NCI-H69 (cell line): ENCODE measurements around the gene RPS4Y2.

ENCODE experiments used
- DNase-seq: peaks from one replicate; lab custom pipeline; 2025; lab: John Stamatoyannopoulos, UW

RPS4Y2 gene

DNA sequence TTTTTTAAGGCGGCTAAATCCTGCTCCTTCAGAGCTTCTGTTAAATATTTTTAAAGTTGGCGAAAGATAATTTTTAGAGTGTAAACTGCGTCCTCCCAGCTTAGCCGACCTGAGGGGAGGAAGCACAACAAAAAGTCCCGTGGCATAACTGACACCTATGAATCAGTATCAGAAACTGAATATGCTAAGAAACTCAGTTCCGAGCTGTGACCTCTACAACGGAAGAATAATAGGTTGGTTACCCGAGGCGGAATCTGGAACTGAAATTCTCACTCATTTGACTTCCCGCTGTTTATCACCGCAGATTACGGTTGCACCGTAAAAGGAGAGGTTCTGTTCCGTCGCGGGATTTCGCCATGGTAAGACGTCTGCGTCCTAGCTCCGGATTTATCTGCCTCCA is at the start of gene RPS4Y2:
RPS4Y2 (plus strand) TSS at position 301 of the 400 bp plus-strand sequence; CDS start at position 357, 56 bp downstream.
- DNase-seq: no peak

DNA sequence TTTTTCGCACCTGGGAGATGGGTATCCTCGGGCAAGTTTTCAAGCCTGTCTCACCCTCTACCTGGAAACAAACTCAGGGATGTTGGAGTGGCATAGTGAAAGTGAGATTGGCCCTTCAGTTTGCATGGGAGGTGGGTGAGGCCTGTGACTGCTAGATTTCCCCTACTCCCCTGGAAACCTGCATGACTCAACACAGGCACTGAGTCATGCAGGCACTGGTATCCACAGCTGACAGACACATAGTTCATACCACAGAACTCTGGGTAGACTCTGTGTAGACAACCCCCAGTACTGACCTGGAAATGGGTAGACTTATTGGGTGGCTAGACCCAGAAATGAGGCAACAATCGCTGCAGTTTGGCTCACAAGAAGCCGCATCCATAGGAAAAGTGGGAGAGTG is 41.5 kb upstream of the RPS4Y2 start:
- DNase-seq: no peak

DNA sequence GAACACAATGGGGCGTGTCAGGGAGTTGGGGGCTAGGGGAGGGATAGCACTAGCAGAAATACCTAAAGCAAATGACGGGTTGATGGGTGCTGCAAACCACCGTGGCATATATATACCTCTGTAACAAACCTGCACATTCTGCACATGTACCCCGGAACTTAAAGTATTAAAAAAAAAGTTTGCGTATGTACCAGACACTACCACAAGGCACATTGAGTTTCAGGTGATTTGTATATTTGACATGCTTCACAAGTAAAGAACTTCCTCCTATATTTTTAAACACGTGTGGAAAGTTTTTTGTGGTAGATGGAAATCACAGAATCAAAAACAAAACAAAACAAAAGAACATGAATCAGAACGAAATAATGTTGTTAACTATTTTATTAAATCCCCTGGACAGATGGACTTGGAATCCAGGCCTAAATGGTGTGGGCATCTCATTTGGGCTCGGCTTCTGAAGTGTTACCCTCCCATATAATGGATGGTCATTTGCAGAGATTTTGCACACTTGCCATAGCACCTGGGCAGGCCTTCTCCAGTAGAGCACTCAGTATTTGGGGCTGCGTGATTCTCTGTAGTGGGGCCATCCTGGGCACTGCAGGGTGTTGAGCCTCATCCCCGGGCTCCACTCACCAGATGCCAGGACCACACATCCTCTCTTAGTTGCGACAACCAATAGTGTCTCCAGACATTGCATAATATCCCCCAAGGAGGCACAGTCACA is 29.6 kb upstream of the RPS4Y2 start:
- DNase-seq: no peak

DNA sequence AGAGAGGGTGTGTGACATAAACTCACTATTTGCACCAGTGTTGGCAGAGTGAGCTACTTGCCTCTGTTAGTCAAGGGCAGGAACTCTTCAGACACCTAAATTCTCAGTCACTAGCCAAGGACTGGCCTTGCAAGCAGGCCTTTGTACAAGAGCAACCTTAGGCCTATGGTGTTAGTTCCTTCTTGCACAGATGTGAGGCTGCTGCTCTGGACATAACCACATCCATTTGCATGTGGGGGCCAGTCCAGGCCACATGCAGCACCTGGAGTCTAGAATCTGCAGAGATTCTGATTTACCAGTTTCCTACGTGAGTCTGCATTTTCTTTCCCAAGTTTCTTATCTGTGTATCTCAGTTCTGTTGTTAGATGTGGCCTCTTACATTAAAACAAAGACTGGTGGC is 20.7 kb upstream of the RPS4Y2 start:
- DNase-seq: no peak

DNA sequence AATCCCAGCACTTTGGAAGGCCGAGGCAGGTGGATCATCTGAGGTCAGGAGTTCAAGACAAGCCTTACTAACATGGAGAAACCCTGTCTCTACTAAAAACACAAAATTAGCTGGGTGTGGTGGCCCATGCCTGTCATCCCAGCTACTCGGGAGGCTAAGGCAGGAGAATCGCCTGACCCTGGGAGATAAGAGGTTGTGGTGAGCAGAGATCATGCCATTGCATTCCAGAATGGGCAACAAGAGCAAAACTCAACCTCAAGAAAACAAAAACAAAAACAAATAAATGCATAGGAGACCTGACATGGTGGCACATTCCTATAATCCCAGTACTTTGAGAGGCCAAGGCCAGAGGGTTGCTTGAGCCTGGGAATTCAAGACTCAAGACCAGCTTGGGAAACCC is 16.1 kb upstream of the RPS4Y2 start:
- DNase-seq: no peak

DNA sequence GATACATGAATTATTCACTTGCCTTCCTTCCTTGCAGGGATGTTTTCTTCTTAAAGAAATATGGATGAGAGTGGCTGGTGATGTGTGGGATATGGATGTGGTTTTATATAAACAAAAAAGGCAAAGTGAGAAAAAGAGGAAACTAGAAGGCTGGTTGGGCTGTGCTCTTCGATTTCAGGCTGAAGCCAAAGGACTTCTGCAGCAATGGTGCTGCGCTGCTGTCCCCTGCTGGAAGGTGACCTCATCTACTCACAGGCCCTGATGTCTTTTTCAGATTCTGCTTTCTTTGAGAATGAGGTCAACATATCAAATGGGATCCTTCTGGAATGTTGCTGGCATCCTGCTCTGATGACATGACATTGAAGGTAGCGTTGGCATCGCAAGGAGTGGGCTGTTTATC is 15.3 kb upstream of the RPS4Y2 start:
- peak; percentile 12 for DNase-seq

DNA sequence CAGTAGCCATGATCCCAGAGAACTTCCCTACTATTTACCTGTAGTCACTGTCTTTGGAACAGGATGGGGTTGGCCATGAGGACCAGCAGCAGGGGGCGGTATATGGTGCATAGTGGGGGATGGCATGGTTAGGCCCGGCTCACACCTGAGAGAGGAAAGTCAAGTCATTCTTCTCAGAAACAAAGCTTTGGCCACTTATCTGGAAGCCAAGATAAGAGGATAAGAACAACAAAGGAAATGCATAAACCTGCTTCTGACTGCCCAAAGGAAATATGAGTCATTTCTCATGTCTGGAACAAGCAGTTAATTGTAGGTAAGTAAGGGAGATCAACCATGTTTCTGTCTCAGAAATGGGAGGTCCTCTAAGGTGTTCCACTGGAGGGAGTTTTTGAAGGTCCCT is 10.8 kb upstream of the RPS4Y2 start:
- no peak for DNase-seq

DNA sequence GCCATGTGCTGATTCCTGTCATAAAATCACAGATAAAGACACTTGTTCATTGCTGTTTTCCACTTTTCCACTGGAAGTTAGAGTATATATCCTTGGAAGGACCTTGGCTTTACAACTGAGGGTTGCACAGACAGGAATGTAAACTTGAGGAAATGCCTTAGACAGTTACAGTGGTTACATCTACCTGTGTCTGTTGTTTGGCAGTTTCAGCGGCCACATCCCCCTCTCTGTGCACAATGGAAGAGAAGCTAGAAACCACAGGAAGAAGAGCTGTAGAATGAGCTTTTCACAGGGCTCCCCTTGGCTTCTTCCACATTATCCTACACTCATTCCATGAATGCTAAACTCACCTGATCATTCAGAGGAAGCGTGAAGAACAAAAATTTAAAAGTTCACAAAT is 9.0 kb upstream of the RPS4Y2 start:
- no peak for DNase-seq

DNA sequence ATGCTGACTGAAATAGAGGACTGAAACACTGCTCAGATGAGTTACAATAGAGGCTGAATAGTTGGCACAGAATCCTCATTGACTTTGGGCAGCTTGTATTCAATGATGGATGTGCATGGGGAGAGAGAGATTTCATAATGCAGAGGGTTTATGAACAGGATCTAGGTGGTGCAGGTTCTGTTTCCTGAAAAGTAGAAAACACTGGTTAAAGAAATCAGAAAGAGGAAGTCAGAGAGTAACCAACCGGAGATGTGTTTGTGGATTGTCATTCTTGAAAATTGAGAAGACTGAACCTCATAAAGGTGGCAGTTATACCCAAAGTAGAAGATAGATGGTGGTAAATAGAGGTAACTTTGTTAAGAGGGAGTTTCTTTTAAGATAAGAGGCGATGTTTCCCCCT is 8.0 kb downstream of the RPS4Y2 start:
- no peak for DNase-seq

DNA sequence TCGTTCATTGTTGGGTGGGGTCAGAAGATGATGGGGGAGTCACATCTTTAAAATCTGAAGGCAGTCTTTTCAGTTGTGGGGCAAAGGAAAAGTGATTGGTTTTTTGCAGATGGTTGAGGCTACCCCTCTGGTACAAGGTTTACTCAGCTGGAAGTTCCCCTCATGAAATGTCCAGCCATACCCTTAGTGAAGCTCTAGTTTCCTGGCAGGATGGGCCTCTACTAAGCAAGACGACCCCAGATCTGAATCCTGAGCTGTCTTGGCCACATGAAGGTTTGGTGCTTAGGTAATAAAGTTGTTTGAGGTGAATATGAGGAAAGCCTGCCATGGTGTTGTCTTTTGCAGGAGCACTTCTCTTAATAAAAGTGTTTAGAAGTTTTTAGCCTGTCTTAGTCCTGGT is 9.2 kb downstream of the RPS4Y2 start:
- DNase-seq: no peak

DNA sequence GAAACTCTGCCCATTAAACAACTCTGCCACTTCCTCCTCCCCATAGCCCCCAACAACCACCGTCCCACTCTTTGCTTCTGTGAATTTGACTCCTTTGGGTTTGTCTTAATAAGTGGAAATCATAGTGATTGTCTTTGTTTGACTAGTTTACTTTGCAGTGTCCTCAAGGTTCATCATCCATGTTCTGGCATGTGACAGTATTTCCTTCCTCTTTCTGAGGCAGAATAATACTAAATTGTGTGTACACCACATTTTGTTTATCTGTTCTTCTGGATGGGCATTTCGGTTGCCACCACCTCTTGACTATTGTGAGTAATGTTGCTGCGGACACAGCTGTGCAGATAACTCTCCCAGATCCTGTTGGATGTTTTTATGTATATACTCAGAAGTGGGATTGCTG is 14.8 kb downstream of the RPS4Y2 start:
- DNase-seq: no peak

DNA sequence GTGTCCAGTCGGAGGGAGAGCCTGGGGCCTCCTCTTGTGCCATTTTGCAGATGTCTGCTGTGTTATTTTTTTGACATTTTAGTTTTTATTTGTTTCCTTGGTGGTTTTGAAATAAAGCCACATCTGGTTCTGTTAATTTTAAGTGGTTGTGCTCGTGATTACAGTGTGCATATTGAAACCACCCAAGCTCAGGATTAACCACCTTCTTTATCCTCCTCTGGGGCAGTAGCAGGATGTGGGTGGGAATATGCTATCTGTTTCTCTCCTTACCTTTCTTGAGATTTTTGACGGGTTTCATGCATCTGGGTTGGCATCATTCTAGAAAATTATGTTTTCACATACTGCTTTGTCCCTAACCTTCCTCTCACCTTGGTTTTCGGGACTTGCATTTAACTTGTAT is 20.2 kb downstream of the RPS4Y2 start:
- DNase-seq: no peak

DNA sequence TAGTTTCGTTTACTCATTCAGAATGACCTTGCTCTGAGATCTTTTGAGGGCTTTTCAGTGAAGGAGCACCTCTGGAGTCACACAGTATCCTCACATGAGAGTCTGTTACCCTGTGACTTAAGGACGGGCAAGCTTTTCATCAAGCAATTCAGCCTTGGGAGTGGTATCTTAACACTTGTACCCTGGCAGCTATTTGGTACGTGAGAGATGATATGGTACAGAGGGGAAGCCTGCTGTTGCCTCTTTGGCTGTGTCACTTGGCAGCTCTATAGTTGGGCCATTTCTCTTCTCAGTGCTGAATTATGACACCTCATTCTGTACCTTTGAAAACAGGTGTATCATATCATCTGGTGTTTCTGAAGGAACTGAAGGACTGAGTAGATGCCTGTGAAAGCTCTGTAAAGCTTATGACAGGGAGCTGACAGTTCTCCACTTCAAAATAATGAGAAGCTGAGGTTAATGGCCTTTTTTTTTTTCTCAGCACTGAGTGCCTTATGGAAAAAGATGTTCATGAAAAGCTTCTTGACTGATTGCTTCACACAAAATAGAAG is 24.3 kb downstream of the RPS4Y2 start:
- no peak for DNase-seq

DNA sequence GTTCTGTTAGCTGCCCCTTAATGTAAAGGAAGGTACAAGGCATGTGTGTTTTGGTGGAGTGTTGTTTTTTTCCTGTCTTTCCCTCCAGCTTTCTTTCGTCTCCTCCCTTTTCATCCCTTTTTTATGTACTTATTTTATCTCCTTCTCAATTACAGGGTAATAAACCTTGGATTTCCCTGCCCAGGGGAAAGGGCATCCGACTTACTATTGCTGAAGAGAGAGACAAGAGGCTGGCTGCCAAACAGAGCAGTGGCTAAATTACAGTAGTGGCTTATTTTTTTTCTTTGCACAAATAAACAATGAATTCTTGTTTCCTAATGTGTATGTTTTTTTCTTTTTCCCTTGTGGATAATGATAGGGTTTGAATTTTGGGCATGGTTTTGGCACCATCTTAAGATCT is 24.9 kb downstream of the RPS4Y2 start:
- DNase-seq: no peak

DNA sequence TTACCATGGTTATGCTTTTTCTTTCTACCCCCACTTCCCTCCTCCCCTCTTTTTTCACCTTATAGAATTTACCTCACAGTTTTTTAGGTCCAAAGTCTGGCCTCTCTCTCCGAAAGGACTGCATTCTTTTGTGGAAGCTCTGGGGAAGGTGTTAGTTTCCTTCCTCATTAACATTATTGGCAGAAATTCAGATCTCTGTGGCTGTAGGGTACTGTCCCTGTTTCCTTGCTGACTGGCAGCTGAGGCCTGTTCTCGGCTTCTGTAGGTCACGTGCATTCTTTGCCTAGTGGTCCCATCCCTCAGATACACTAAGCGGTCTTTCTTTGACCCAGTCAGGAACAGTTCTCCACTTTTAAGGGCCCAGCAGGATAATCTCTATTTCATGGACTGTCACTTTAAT is 25.5 kb downstream of the RPS4Y2 start:
- no peak for DNase-seq

DNA sequence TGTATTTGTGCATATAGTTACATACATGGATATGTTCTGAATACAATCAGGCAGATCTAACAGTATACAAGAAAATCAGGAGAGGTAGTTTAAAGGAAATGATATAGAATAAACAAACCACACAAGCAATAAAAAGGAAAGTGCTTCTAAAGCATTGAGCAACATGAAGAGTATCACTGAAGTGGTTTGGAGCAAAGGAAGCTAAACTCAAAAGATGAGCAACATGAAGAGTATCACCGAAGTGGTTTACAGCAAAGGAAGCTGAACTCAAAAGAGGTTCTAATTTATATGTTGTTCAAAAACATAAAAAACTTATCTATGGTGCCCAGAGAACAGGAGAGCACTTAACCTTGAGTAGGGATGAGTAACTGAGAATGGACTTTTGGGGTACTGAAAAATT is 29.1 kb downstream of the RPS4Y2 start:
- no peak for DNase-seq

DNA sequence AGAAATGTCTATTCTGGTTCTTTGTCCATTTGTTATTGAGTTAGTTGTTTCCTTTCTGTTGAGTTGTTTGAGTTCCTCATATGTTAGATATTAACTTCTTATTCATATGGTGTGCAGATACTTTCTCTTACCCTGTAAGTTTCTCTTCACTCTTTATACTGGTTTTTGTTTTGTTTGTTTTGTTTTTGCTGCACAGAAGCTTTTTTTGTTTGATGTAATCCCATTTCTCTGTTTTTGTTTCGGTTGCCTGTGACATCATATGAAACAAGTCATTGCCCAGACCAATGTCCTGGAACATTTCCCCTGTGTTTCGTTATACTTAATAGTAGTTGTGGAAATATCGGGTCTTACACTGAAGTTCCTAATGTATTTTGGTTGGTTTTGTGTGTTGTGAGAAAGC is 31.2 kb downstream of the RPS4Y2 start:
- DNase-seq: no peak

DNA sequence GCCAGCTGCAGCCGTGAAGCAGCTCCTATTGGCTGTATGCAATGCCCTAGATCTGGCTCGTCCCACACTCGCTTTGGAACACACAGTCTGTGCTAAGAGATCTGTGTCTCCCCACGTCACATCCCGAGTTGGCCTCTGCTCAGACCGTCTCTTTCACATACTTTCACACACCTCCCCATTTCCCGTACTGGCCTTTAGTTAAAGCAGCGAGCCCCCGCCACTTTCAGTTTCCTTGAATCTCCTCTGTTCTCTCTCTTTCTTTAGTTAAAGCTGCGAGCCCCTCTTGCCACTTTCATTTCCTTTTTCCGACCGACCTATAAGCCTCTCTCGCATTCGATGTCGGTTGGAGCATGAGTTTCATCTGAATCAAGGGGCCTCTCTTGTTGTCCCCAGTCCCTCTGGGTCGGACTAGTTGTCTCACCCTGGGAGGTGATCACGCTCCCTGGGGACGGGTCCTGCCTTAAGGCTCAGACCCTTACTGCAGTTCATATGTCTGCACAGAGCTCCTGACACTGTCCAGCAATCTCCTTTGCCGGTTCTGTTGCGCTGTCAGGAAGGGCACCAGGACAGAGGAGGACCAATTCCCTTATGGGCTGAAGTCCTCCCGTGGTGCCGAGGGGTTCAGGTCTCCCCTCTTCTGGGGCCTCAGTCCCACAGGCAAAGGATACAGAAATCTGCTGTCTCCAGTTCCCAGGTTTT is 42.6 kb downstream of the RPS4Y2 start:
- no peak for DNase-seq

DNA sequence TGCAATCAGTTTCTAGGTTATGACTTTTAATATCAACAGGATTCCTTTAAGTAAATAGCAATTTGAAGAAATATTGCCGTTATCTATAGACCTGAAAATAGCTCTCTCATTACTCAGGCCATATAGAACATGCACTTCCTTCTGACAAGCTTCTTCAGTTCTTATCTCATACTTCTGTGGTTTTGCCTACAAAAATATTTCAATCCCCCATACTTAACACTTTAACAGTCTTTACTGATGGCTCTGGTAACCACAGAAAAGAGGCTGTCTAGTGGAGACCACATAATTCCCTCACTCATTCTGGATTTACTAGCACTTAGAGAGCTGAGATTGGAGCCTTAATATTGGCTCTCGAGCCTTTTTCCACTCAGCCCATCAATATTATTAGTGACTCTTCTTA is 46.8 kb downstream of the RPS4Y2 start:
- no peak for DNase-seq

DNA sequence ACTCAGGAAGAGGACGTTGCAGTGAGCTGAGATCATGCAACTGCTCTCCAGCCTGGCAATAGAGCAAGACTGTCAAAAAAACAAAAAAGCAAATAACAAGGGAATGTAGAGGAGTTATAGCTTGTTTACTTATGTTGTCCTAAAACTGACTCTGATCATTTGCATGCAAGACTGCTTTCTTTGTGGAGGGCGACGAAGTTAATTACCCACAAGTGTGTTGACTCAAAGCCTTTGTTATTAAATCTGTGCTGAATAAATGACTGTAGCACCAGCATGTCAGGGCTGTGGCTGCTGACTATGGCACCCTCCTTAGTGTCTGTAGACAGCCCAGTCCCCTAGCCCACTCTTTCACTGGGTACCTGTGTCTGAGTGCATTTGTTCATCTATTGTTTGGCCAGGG is 50.3 kb downstream of the RPS4Y2 start:
- no peak for DNase-seq

DNA sequence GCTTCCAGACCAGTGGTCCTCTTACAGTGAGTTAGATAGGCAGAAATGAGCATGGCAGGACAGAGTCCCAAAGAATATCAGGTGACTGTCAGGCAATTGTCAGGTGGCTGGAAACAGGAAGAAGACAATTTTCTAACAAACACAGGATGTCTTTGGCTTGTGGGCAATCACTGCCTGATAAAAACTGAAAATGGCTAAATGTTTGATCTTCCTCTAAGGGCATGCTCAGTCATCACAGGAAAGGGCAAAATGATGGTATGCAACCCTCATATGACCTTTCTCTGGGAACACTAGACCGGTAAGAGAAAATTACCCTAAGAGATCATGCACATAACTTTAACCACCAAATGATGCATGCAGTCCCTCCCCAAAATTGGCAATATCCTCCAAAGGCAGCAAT is 57.6 kb downstream of the RPS4Y2 start:
- DNase-seq: no peak

DNA sequence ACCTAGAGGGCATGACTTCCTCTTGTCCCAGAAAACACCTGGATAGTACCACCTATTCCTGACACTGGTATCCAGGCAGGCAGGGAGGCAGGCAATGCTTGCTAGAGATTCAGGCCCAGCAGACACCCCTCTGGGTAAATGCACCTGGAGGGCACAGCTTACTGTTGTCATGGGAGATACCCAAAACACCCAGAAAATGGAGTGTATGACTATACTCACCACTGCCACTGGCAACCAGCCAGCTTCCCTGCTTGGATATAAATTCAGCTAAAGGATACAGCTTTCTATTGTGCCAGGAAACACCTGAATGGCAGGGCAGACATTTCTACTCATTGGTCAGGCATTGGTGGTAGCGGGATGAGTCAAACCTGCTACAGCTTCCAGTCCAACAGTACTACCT is 58.9 kb downstream of the RPS4Y2 start:
- peak; percentile 2 for DNase-seq

DNA sequence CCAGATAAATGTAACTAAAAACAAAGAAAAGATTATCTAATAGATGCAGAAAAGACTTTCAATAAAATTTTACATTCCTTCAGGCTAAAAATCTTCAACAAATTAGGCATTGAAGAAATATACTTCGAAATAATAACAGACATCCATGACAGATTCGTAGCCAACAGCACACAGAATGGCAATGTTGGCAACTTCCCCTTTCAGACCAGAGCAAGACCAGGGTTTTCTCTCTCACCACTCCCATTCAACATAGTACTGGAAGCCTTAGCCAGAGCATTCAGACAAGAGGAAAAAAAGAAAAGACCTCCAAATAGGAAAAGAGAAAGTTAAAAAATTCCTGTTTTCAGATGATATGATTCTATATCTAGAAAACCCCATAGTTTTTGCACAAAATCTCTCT is 61.2 kb downstream of the RPS4Y2 start:
- DNase-seq: no peak
